GM21390 (cell line): ENCODE measurements around the gene SUDS3.

Experiments used
- ATAC-seq: cut with Tn5 transposase; IDR thresholded peaks from one replicate; pipeline ENCODE4 v1.9.1; 2021; ENCODE audit not compliant: unreplicated experiment

The SUDS3 gene

GRCh38 chr12:118436986-118437385, 60.6 kb downstream of the SUDS3 start:
- no peak for ATAC-seq

GRCh38 chr12:118439068-118439467, 62.7 kb downstream of the SUDS3 start:
- ATAC-seq: no peak

- no peak for ATAC-seq
Measured at GRCh38 chr12:118446247-118446646, 69.9 kb downstream of the SUDS3 start.

GRCh38 chr12:118447181-118447580, 70.8 kb downstream of the SUDS3 start:
- ATAC-seq: no peak

- ATAC-seq: no peak
Measured at GRCh38 chr12:118448341-118448740, 72.0 kb downstream of the SUDS3 start.

- ATAC-seq: no peak
Measured at GRCh38 chr12:118455327-118455726, 79.0 kb downstream of the SUDS3 start.

GRCh38 chr12:118456741-118457140, 80.4 kb downstream of the SUDS3 start:
- no peak for ATAC-seq

GRCh38 chr12:118459110-118459509, 82.8 kb downstream of the SUDS3 start:
- no peak for ATAC-seq

GRCh38 chr12:118463677-118464076, 87.3 kb downstream of the SUDS3 start:
- no peak for ATAC-seq

- ATAC-seq: no peak
Measured at GRCh38 chr12:118465706-118466105, 89.4 kb downstream of the SUDS3 start.
